CD4-positive, alpha-beta T cell (primary cell): Measurements from ENCODE around the gene TES. TPM values are rescaled to one million over a fixed set of nuclear protein-coding genes. Genes with fewer than 3 reads are reported as not detected.

ENCODE experiments used
- ATAC-seq: fragments of 200-7000 bp; cut with Tn5 transposase; one replicate; pipeline ENCODE4 v1.10.0; 2022; ENCODE audit warnings: mild to moderate bottlenecking; ENCODE audit not compliant: poor library complexity
- CTCF ChIA-PET: fragments of 350-600 bp; sonication (Branson Sonifier 250); formaldehyde crosslinking; loops from one replicate; lab custom pipeline; 2021; ENCODE audit warnings: antibody characterized with exemption, inconsistent platforms; lab: Charles Lee
- POLR2A ChIA-PET: fragments of 350-600 bp; sonication (Branson Sonifier 250); formaldehyde crosslinking; loops from one replicate; lab custom pipeline; 2021; ENCODE audit warnings: antibody characterized with exemption, inconsistent platforms; lab: Charles Lee
- DNase-seq, 14 experiments: peaks; one replicate each; pipeline ENCODE4 v3.0.0-alpha.2; 2013 to 2020; ENCODE audit warnings: mixed read lengths in 2 of 14
- H3K27ac ChIP-seq, 2 donors: one replicate each; pipeline versions ENCODE4 v1.5.1 to v1.7.0; 2013; ENCODE audit warnings: low read length in 2 of 2, low read depth in 1 of 2, mild to moderate bottlenecking in 1 of 2
- H3K27me3 ChIP-seq, 2 experiments: 1 replicate in 1 of 2; 2 replicates in 1 of 2; pipeline versions ENCODE4 v1.6.1 to v1.7.0; 2013; ENCODE audit warnings: low read length in 2 of 2, control low read depth in 1 of 2, mild to moderate bottlenecking in 1 of 2, moderate library complexity in 1 of 2; ENCODE audit not compliant: insufficient read depth in 2 of 2, control insufficient read depth in 1 of 2
- H3K36me3 ChIP-seq: one replicate; pipeline ENCODE4 v1.6.1; 2013; ENCODE audit warnings: low read length, control low read depth; ENCODE audit not compliant: insufficient read depth
- H3K4me1 ChIP-seq: one replicate; pipeline ENCODE4 v1.6.1; 2013; ENCODE audit warnings: low read length, control low read depth; ENCODE audit not compliant: insufficient read depth
- H3K4me3 ChIP-seq: one replicate; pipeline ENCODE4 v1.5.1; 2013; ENCODE audit warnings: mild to moderate bottlenecking, low read length, moderate library complexity
- H3K9me3 ChIP-seq, 2 experiments: 1 replicate in 1 of 2; 2 replicates in 1 of 2; pipeline versions ENCODE4 v1.6.1 to v1.7.0; 2013; ENCODE audit warnings: low read length in 2 of 2, mild to moderate bottlenecking in 2 of 2, control low read depth in 1 of 2, moderate library complexity in 1 of 2; ENCODE audit not compliant: control insufficient read depth in 1 of 2, insufficient read depth in 1 of 2
- H3K27ac Mint-ChIP-seq: one replicate; pipeline ENCODE4 v1.8.0; 2020; ENCODE audit warnings: mixed read lengths
- H3K27me3 Mint-ChIP-seq: one replicate; pipeline ENCODE4 v1.8.0; 2021; ENCODE audit warnings: mixed read lengths
- H3K36me3 Mint-ChIP-seq: one replicate; pipeline ENCODE4 v1.8.0; 2021; ENCODE audit warnings: low read depth, mixed read lengths
- H3K4me1 Mint-ChIP-seq: one replicate; pipeline ENCODE4 v1.8.0; 2021; ENCODE audit warnings: low read depth, mixed read lengths
- H3K4me3 Mint-ChIP-seq: one replicate; pipeline ENCODE4 v1.8.0; 2020; ENCODE audit warnings: mild to moderate bottlenecking, mixed read lengths
- H3K9me3 Mint-ChIP-seq: one replicate; pipeline ENCODE4 v1.8.0; 2020; ENCODE audit warnings: mixed read lengths
- CTCF ChIP-seq: fragments of 200-600 bp; IDR thresholded peaks from one replicate; pipeline ENCODE4 v1.8.0; 2022; ENCODE audit warnings: antibody characterized with exemption, mild to moderate bottlenecking
- intact Hi-C, 2 experiments: fragments of 100-400 bp; cut with DNase I in 1 of 2; cut with micrococcal nuclease in 1 of 2; formaldehyde crosslinking; loops; one replicate each; pipeline versions ENCODE4 v1.15.1 to v1.9.0; 2023 to 2025; cut with DNase I, micrococcal nuclease
- total RNA-seq, 174 experiments: library from RNA in 2 of 174; stranded (reverse) in 2 of 174; gene quantifications; one replicate each; pipeline ENCODE4 v1.2.3 and lab custom pipeline; 2021 to 2026

Gene TES
- total RNA-seq, 2 experiments from 2014 or later: 114 to 120 TPM

- intact Hi-C loops: no loop called here
- no peak overlapping the region for H3K27ac Mint-ChIP-seq
- CTCF ChIA-PET: interaction anchor here (1.0 kb wide), 1 partner anchor 96 kb away, joined by 3 read pairs; no protein-coding TSS in a partner anchor
- no peaks in the 10 kb centered on the region for H3K36me3 ChIP-seq
- no peaks in the 10 kb centered on the region for H3K36me3 Mint-ChIP-seq
- DNase-seq (no peak), ATAC-seq (no peak)
- no peak overlapping the region for H3K4me3 Mint-ChIP-seq
- H3K27ac ChIP-seq: no peak overlapping the region
- H3K9me3 ChIP-seq: no peaks in the 10 kb centered on the region
- H3K27me3 Mint-ChIP-seq: peaks cover 23% of the 10 kb centered on the region
- no peak overlapping the region for H3K4me3 ChIP-seq
- peaks cover 6 to 13% of the 10 kb centered on the region in 2 experiments for H3K27me3 ChIP-seq
- no peaks in the 10 kb centered on the region for H3K9me3 Mint-ChIP-seq
- H3K4me1 ChIP-seq: peaks cover 5% of the 10 kb centered on the region
- no peak for TF ChIP-seq CTCF
- POLR2A ChIA-PET: no interaction called here
- H3K4me1 Mint-ChIP-seq: peaks cover 10% of the 10 kb centered on the region
These were observed 47.3 kb upstream of the TES start for GRCh38 chr7:116162992-116163391.

GRCh38 chr7:116164552-116165306 lies 45.6 kb upstream of the TES start:
- no peak for TF ChIP-seq CTCF
- ChIA-PET POLR2A (no interaction called here), CTCF (no interaction called here)
- Mint-ChIP-seq H3K27me3 (peaks cover 21% of the 10 kb centered on the region), H3K27ac (no peak overlapping the region), H3K4me1 (peaks cover 10% of the 10 kb centered on the region), H3K4me3 (no peak overlapping the region), H3K36me3 (no peaks in the 10 kb centered on the region), H3K9me3 (no peaks in the 10 kb centered on the region)
- H3K27me3 ChIP-seq: peaks cover 6 to 13% of the 10 kb centered on the region in 2 experiments
- no peaks in the 10 kb centered on the region for H3K9me3 ChIP-seq
- peak in 1 of 14 experiments; percentile 13 for DNase-seq
- no peak overlapping the region for H3K4me3 ChIP-seq
- ATAC-seq: no peak
- peaks cover 5% of the 10 kb centered on the region for H3K4me1 ChIP-seq
- intact Hi-C loops: no loop called here
- no peaks in the 10 kb centered on the region for H3K36me3 ChIP-seq
- H3K27ac ChIP-seq: no peak overlapping the region

GRCh38 chr7:116165717-116166116 lies 44.6 kb upstream of the TES start:
- no peak overlapping the region for H3K27ac Mint-ChIP-seq
- ChIA-PET CTCF (no interaction called here), POLR2A (no interaction called here)
- H3K9me3 Mint-ChIP-seq: no peaks in the 10 kb centered on the region
- H3K27me3 ChIP-seq: peaks cover 6 to 16% of the 10 kb centered on the region in 2 experiments
- no peaks in the 10 kb centered on the region for H3K9me3 ChIP-seq
- H3K4me1 Mint-ChIP-seq: peaks cover 10% of the 10 kb centered on the region
- peaks cover 15% of the 10 kb centered on the region for H3K27me3 Mint-ChIP-seq
- intact Hi-C loops: no loop called here
- TF ChIP-seq CTCF: no peak
- no peak overlapping the region for H3K4me3 Mint-ChIP-seq
- ATAC-seq (no peak), DNase-seq (peak in 3 of 14 experiments; percentile 9 to 61 (median 60))
- H3K4me3 ChIP-seq: no peak overlapping the region
- H3K36me3 ChIP-seq: no peaks in the 10 kb centered on the region
- no peaks in the 10 kb centered on the region for H3K36me3 Mint-ChIP-seq
- no peak overlapping the region for H3K27ac ChIP-seq
- H3K4me1 ChIP-seq: peaks cover 5% of the 10 kb centered on the region
